ENCODE results near the gene SF3B1. TPM values are rescaled to one million over a fixed set of nuclear protein-coding genes. Genes with fewer than 3 reads are reported as not detected.
A peak's percentile ranks its signal among the peaks of the same experiment; 100 is the strongest.

The SF3B1 gene
- total RNA-seq, 1 donor from 2014 or later, result 787 TPM

GRCh38 chr2:197454923-197455322 is 20.1 kb upstream of the SF3B1 start:
- Histone ChIP-seq H3K9me3 (ENCODE audit: low read depth) (no peaks in the 10 kb centered on the region), H3F3A (ENCODE audit: low read depth) (peaks cover 19% of the 10 kb centered on the region), H3K36me3 (no peaks in the 10 kb centered on the region), H3K9ac (no peak overlapping the region), H3K27me3 (no peaks in the 10 kb centered on the region), H3K27ac (no peak overlapping the region), H3K4me3 (peak overlapping the region; percentile 74), H3K4me2 (peak overlapping the region; percentile 77), H2AFZ (replicated peaks) (no peak overlapping the region), H3K4me1 (peaks cover 11% of the 10 kb centered on the region), H3K79me2 (ENCODE audit: low read depth) (peaks cover 50% of the 10 kb centered on the region), H4K20me1 (ENCODE audit: low read depth) (no peaks in the 10 kb centered on the region)
- H3K4me1 Mint-ChIP-seq, result peaks cover 19% of the 10 kb centered on the region
- peak overlapping the region; percentile 100 for H3K4me3 Mint-ChIP-seq
- peaks cover 2% of the 10 kb centered on the region for H3K27me3 Mint-ChIP-seq (ENCODE audit: insufficient read depth, low read depth)
- DNase-seq (ENCODE audit: low spot score), result no peak
- TF ChIP-seq CTCF (IDR thresholded peaks at IDR 0.05) (no peak), EZH2 (IDR thresholded peaks at IDR 0.05) (no peak), EZH2phosphoT487 (IDR thresholded peaks at IDR 0.05) (no peak)
- H3K9me3 Mint-ChIP-seq, result no peaks in the 10 kb centered on the region
- no peak overlapping the region for H3K27ac Mint-ChIP-seq
- H3K36me3 Mint-ChIP-seq, result peaks cover 2% of the 10 kb centered on the region

GRCh38 chr2:197453914-197454398 is 19.1 kb upstream of the SF3B1 start:
- no peaks in the 10 kb centered on the region for H3K9me3 ChIP-seq (ENCODE audit: low read depth)
- H3K79me2 ChIP-seq (ENCODE audit: low read depth), result peaks cover 48% of the 10 kb centered on the region
- no peaks in the 10 kb centered on the region for H4K20me1 ChIP-seq (ENCODE audit: low read depth)
- peak overlapping the region; percentile 88 for H3K27ac ChIP-seq
- H3K36me3 ChIP-seq, result no peaks in the 10 kb centered on the region
- H3K27me3 ChIP-seq, result no peaks in the 10 kb centered on the region
- Mint-ChIP-seq H3K27me3 (ENCODE audit: insufficient read depth, low read depth) (peaks cover 2% of the 10 kb centered on the region), H3K4me3 (peak overlapping the region; percentile 100), H3K36me3 (no peaks in the 10 kb centered on the region), H3K4me1 (peaks cover 19% of the 10 kb centered on the region), H3K9me3 (no peaks in the 10 kb centered on the region), H3K27ac (peak overlapping the region; percentile 99)
- H3K4me3 ChIP-seq, result peak overlapping the region; percentile 74
- H3K9ac ChIP-seq, result peak overlapping the region; percentile 66
- TF ChIP-seq CTCF (IDR thresholded peaks at IDR 0.05), result no peak
- no peak for TF ChIP-seq EZH2phosphoT487 (IDR thresholded peaks at IDR 0.05)
- no peak for TF ChIP-seq EZH2 (IDR thresholded peaks at IDR 0.05)
- peaks cover 19% of the 10 kb centered on the region for H3F3A ChIP-seq (ENCODE audit: low read depth)
- DNase-seq (ENCODE audit: low spot score), result no peak
- peak overlapping the region; percentile 60 for H2AFZ ChIP-seq (replicated peaks)
- peak overlapping the region; percentile 77 for H3K4me2 ChIP-seq
- peaks cover 11% of the 10 kb centered on the region for H3K4me1 ChIP-seq

GRCh38 chr2:197453123-197453913 is 18.5 kb upstream of the SF3B1 start, which contains the start of gene COQ10B:
COQ10B (plus strand) TSS chr2:197453552; CDS start chr2:197453561, 9 bp downstream.
- H2AFZ ChIP-seq (replicated peaks), result peak within 1 kb of the TSS; percentile 94
- no peaks in the 10 kb centered on the region for H4K20me1 ChIP-seq (ENCODE audit: low read depth)
- Mint-ChIP-seq H3K4me3 (peak within 1 kb of the TSS; percentile 100), H3K9me3 (no peaks in the 10 kb centered on the region), H3K27ac (peak within 1 kb of the TSS; percentile 99), H3K27me3 (ENCODE audit: insufficient read depth, low read depth) (peaks cover 2% of the 10 kb centered on the region), H3K4me1 (peaks cover 19% of the 10 kb centered on the region), H3K36me3 (no peaks in the 10 kb centered on the region)
- TF ChIP-seq EZH2phosphoT487 (IDR thresholded peaks at IDR 0.05), result no peak
- TF ChIP-seq CTCF (IDR thresholded peaks at IDR 0.05), result peak; percentile 37
- H3K79me2 ChIP-seq (ENCODE audit: low read depth), result peaks cover 44% of the 10 kb centered on the region
- peaks cover 19% of the 10 kb centered on the region for H3F3A ChIP-seq (ENCODE audit: low read depth)
- H3K4me1 ChIP-seq, result peaks cover 11% of the 10 kb centered on the region
- H3K27me3 ChIP-seq, result no peaks in the 10 kb centered on the region
- H3K9me3 ChIP-seq (ENCODE audit: low read depth), result no peaks in the 10 kb centered on the region
- H3K4me3 ChIP-seq, result peak within 1 kb of the TSS; percentile 74
- H3K27ac ChIP-seq, result peak within 1 kb of the TSS; percentile 88
- no peaks in the 10 kb centered on the region for H3K36me3 ChIP-seq
- peak within 1 kb of the TSS; percentile 77 for H3K4me2 ChIP-seq
- H3K9ac ChIP-seq, result peak within 1 kb of the TSS; percentile 66
- peak; percentile 99 for DNase-seq (ENCODE audit: low spot score)

Data from neural progenitor cell (in vitro differentiated cells).